Neural progenitor cell (in vitro differentiated cells): ENCODE data around the gene ZNF500.

Experiments
- EZH2 ChIP-seq: fragments of 200-600 bp; sonication (generic); IDR thresholded peaks from 2 replicates; pipeline ENCODE4 v1.6.1; 2017; ENCODE audit warnings: antibody characterized with exemption, mild to moderate bottlenecking, moderate library complexity
- TF ChIP-seq, protein P1 (sequence below): fragments of 200-600 bp; sonication (generic); IDR thresholded peaks from 2 replicates; pipeline ENCODE4 v1.5.1; 2017; ENCODE audit warnings: antibody characterized with exemption, mild to moderate bottlenecking

DNA sequence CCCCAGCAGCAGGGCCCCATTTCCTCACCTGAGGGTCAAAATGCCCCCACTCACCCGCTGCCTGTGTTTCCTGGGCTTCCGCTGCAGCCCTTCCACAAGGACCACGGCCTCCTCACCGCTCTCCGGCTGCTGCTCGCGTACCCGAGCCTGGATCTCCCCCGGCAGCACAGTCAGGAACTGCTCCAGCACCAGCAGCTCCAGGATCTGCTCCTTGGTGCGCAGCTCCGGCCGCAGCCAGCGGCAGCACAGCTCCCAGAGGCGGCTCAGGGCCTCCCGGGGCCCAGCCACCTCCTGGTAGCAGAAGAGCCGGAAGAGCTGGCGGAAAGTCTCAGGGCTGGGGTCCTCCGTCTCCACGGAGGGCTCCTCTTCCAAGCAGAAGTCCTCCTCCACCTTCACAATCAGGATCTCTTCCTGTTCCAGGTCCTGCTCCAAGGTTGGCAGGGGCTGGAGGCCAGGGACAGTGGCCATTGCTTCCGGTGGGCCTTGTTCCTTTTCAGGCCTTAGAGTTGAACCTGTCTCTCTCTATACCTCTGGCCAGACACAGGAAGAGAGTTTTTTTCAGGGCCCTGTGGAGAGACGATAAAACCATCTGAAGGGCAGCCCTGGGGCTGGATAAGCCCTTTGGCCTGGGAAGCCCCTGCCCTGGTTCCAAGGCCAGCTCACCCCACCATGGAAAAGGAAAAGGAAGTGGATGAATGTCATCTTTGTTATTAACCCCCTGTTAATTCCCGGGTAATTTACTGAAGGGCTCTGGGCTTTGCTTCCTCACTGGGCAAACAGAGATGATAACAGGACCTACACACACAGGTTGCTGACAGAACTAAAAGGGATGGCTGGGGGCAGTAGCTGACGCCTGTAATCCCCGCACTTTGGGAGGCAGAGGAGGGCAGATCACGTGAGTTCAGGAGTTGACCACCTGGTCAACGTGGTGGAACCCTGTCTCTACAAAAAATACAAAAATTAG lies 1.2 kb downstream of the ZNF500 start:
- TF ChIP-seq, protein P1, sequence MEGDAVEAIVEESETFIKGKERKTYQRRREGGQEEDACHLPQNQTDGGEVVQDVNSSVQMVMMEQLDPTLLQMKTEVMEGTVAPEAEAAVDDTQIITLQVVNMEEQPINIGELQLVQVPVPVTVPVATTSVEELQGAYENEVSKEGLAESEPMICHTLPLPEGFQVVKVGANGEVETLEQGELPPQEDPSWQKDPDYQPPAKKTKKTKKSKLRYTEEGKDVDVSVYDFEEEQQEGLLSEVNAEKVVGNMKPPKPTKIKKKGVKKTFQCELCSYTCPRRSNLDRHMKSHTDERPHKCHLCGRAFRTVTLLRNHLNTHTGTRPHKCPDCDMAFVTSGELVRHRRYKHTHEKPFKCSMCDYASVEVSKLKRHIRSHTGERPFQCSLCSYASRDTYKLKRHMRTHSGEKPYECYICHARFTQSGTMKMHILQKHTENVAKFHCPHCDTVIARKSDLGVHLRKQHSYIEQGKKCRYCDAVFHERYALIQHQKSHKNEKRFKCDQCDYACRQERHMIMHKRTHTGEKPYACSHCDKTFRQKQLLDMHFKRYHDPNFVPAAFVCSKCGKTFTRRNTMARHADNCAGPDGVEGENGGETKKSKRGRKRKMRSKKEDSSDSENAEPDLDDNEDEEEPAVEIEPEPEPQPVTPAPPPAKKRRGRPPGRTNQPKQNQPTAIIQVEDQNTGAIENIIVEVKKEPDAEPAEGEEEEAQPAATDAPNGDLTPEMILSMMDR, result no peak
- TF ChIP-seq EZH2, result no peak
